Panc1 (cell line): ENCODE results near the gene TMEM273. TPM values are rescaled to one million over a fixed set of nuclear protein-coding genes. Genes with fewer than 3 reads are reported as not detected.

ENCODE experiments used
- ATAC-seq: fragments of 200-7000 bp; cut with Tn5 transposase; 2 replicates; pipeline ENCODE4 v1.9.1; 2020; ENCODE audit warnings: mild to moderate bottlenecking, moderate library complexity
- BruUV-seq: library from RNA; stranded (reverse); fragments of 400-500 nt; replicated peaks from 2 replicates; lab custom pipeline; 2021; lab: Mats Ljungman, UMichigan
- CTCF ChIA-PET: fragments of 300-600 bp; sonication (Branson Sonifier 250); formaldehyde crosslinking; loops from one replicate; lab custom pipeline; 2022; ENCODE audit warnings: antibody characterized with exemption; lab: Charles Lee
- POLR2A ChIA-PET: fragments of 300-600 bp; sonication (Branson Sonifier 250); formaldehyde crosslinking; loops from one replicate; lab custom pipeline; 2022; ENCODE audit warnings: antibody characterized with exemption; lab: Charles Lee
- DNase-seq: peaks from one replicate; pipeline ENCODE4 v3.0.0-alpha.2; 2010; ENCODE audit warnings: low read depth, low spot score
- H3K27ac ChIP-seq: 2 replicates; pipeline ENCODE4 v1.5.1; 2011; ENCODE audit warnings: mild to moderate bottlenecking, low read length, inconsistent platforms
- H3K27me3 ChIP-seq: fragments of 200-500 bp; sonication (Bioruptor generic); 2 replicates; pipeline ENCODE4 v1.6.0; 2014; ENCODE audit warnings: low read length, inconsistent platforms; ENCODE audit not compliant: control insufficient read depth, insufficient read depth
- H3K36me3 ChIP-seq: fragments of 200-500 bp; sonication (Bioruptor generic); 2 replicates; pipeline ENCODE4 v1.5.1; 2014; ENCODE audit warnings: inconsistent platforms, mild to moderate bottlenecking, low read length, moderate library complexity; ENCODE audit not compliant: control insufficient read depth, insufficient read depth
- H3K4me1 ChIP-seq: 2 replicates; pipeline ENCODE4 v1.5.1; 2011; ENCODE audit warnings: inconsistent platforms, mild to moderate bottlenecking, low read length, moderate library complexity; ENCODE audit not compliant: control insufficient read depth, insufficient read depth
- H3K4me3 ChIP-seq, 2 experiments: 2 replicates each; pipeline ENCODE4 v1.5.1; 2011 to 2012; ENCODE audit warnings: low read depth in 2 of 2, low read length in 2 of 2, mild to moderate bottlenecking in 2 of 2, inconsistent platforms in 1 of 2, moderate library complexity in 1 of 2
- H3K9me3 ChIP-seq: fragments of 200-500 bp; sonication (Bioruptor generic); 2 replicates; pipeline ENCODE4 v1.5.1; 2014; ENCODE audit warnings: low read depth, mild to moderate bottlenecking, inconsistent platforms, low read length, moderate library complexity; ENCODE audit not compliant: control insufficient read depth, insufficient read depth
- CTCF ChIP-seq: fragments of 450-650 bp; IDR thresholded peaks from 2 replicates; pipeline ENCODE4 v1.5.1; 2017; ENCODE audit warnings: mild to moderate bottlenecking
- POLR2AphosphoS5 ChIP-seq: IDR thresholded peaks from 2 replicates; pipeline ENCODE4 v1.6.1; 2012; ENCODE audit warnings: mild to moderate bottlenecking, low read depth, low read length, moderate library complexity
- REST ChIP-seq, 2 experiments: IDR thresholded peaks; 2 replicates each; pipeline ENCODE4 v1.6.1; 2011 to 2012; ENCODE audit warnings: low read depth in 2 of 2, control low read depth in 1 of 2, low read length in 1 of 2, mild to moderate bottlenecking in 1 of 2, moderate library complexity in 1 of 2; ENCODE audit not compliant: insufficient read depth in 1 of 2
- SIN3A ChIP-seq: IDR thresholded peaks from 2 replicates; pipeline ENCODE4 v1.6.1; 2012; ENCODE audit warnings: low read depth, mild to moderate bottlenecking, low read length, moderate library complexity, borderline replicate concordance; ENCODE audit not compliant: insufficient read depth
- TCF7L2 ChIP-seq: IDR thresholded peaks from 2 replicates; pipeline ENCODE4 v1.6.1; 2011; ENCODE audit warnings: mild to moderate bottlenecking, low read depth, low read length, inconsistent platforms
- in situ Hi-C: cut with HindIII; loops from 2 replicates; pipeline ENCODE4 v1.10.0; 2016; ENCODE audit warnings: low sequenced_read_pairs, low pct_unique_long_range_greater_than_20kb
- intact Hi-C: fragments of 100-400 bp; cut with micrococcal nuclease; formaldehyde crosslinking; loops from one replicate; pipeline ENCODE4 v1.10.0; 2022; ENCODE audit not compliant: unreplicated experiment
- total RNA-seq: library from RNA; stranded (reverse); gene quantifications from one replicate; pipeline ENCODE4 v1.2.1, GENCODE V29; 2021; ENCODE audit not compliant: unreplicated experiment

Gene TMEM273
- total RNA-seq, 1 experiment from 2014 or later = 0.23 TPM

- CTCF ChIA-PET = no interaction called here
- no peak overlapping the region for H3K27ac ChIP-seq
- DNase-seq (no peak), ATAC-seq (no peak)
- H3K9me3 ChIP-seq = no peaks in the 10 kb centered on the region
- BruUV-seq = no TSS peak
- POLR2A ChIA-PET = no interaction called here
- TF ChIP-seq CTCF (no peak), POLR2AphosphoS5 (no peak), SIN3A (no peak), REST (IDR thresholded peaks at IDR 0.05; ENCODE audit: insufficient read depth in 1 of 2, low read depth in 2 of 2, low read length in 1 of 2) (no peak), TCF7L2 (no peak)
- in situ Hi-C loops = no loop called here
- no peak overlapping the region for H3K4me3 ChIP-seq
- no peaks in the 10 kb centered on the region for H3K4me1 ChIP-seq
- no peaks in the 10 kb centered on the region for H3K27me3 ChIP-seq
- H3K36me3 ChIP-seq = no peaks in the 10 kb centered on the region
- intact Hi-C loops = no loop called here
Observed at GRCh38 chr10:49172777-49173132, 15.4 kb downstream of the TMEM273 start.

GRCh38 chr10:49172061-49172776 lies 16.0 kb downstream of the TMEM273 start:
- POLR2A ChIA-PET = no interaction called here
- Histone ChIP-seq H3K4me1 (no peaks in the 10 kb centered on the region), H3K9me3 (no peaks in the 10 kb centered on the region), H3K36me3 (no peaks in the 10 kb centered on the region), H3K27ac (no peak overlapping the region), H3K4me3 (no peak overlapping the region), H3K27me3 (no peaks in the 10 kb centered on the region)
- CTCF ChIA-PET = no interaction called here
- no TSS peak for BruUV-seq
- ATAC-seq = no peak
- TF ChIP-seq POLR2AphosphoS5 = no peak
- no peak for TF ChIP-seq SIN3A
- TF ChIP-seq REST (IDR thresholded peaks at IDR 0.05; ENCODE audit: insufficient read depth in 1 of 2, low read depth in 2 of 2, low read length in 1 of 2) = no peak
- no peak for TF ChIP-seq CTCF
- no peak for TF ChIP-seq TCF7L2
- DNase-seq = no peak
- intact Hi-C loops (no loop called here), in situ Hi-C loops (no loop called here)
